ENCODE measurements around the gene PTPRT.

The PTPRT gene

DNA sequence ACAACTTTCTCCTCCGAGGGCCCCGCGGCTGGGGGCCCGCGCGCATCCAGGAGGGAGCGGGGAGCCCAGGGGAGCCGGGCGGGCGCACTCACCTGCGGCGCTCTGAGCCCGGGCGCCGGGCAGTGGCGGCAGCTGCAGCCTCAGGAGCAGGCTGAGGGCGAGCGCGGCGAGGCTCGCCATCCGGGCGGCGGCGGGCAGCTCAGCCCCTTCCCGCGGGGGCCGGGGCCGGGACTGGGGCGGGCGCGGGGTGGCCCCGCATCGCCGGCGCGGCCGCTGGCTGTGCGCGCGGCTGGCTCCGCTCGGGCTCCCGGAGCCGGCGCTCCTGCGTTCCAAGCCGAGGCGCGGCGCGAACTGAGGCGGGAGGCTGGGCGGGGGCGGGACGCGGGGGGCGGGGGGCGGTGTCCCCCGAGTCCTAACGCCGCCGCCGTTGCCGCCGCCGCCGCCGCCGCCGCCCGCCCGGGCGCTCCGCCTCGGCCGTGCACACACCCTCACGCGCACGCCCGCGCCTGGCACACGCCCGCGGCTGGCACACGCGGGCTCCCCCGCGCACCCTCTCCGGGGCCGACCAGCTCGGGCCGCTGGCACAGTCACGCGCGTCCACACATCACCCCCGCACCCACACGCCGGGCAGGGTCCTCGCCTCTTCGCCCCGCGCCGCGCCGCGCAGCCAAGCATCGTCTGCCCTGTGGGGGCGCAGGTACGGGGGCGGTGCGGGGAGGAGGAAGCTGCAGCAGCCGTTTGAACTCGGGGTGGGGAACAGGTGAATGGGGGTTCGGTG is at the start of gene PTPRT:
TSS of gene PTPRT (minus strand) at position 353 of the 778 bp plus-strand sequence. CDS start at position 180, 173 bp downstream.
- no peak for DNase-seq (ENCODE audit: low read depth)
- no peak for TF ChIP-seq MYC (IDR thresholded peaks at IDR 0.05; ENCODE audit: low read depth, low read length)
- TF ChIP-seq, protein P1, sequence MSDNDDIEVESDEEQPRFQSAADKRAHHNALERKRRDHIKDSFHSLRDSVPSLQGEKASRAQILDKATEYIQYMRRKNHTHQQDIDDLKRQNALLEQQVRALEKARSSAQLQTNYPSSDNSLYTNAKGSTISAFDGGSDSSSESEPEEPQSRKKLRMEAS (IDR thresholded peaks at IDR 0.05; ENCODE audit: low read depth, low read length) = no peak
- no peak for TF ChIP-seq POLR2A (IDR thresholded peaks at IDR 0.05; ENCODE audit: extremely low read depth, insufficient read length)
- TF ChIP-seq, protein P2, sequence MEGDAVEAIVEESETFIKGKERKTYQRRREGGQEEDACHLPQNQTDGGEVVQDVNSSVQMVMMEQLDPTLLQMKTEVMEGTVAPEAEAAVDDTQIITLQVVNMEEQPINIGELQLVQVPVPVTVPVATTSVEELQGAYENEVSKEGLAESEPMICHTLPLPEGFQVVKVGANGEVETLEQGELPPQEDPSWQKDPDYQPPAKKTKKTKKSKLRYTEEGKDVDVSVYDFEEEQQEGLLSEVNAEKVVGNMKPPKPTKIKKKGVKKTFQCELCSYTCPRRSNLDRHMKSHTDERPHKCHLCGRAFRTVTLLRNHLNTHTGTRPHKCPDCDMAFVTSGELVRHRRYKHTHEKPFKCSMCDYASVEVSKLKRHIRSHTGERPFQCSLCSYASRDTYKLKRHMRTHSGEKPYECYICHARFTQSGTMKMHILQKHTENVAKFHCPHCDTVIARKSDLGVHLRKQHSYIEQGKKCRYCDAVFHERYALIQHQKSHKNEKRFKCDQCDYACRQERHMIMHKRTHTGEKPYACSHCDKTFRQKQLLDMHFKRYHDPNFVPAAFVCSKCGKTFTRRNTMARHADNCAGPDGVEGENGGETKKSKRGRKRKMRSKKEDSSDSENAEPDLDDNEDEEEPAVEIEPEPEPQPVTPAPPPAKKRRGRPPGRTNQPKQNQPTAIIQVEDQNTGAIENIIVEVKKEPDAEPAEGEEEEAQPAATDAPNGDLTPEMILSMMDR (IDR thresholded peaks at IDR 0.05; ENCODE audit: low read depth, low read length) = no peak
- no peak within 1 kb of the TSS for H3K4me3 ChIP-seq (ENCODE audit: low read depth, low read length)

DNA sequence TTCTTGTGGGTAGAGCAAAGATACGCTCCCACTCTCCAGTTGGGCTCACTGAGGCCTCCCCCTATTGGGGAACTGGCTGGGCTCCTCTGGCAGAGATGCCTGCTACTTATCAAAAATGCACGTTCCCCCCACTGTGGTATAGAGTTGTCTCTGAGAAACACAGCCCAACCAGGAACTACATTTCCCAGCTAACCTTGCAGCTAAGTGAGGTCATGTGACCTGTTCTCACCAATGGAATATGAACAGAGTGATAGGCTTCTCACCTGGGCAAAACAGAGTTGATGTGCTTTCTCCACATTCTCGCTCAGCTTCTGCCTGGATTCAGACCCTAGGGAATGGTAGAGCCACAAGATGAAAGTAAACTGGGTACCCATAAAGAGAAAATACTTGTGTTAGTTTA is 49.1 kb upstream of the PTPRT start:
- H3K4me3 ChIP-seq (ENCODE audit: low read depth, low read length) = no peak overlapping the region
- no peak for DNase-seq (ENCODE audit: low read depth)
- TF ChIP-seq, protein P1 (IDR thresholded peaks at IDR 0.05; ENCODE audit: low read depth, low read length) = no peak
- no peak for TF ChIP-seq MYC (IDR thresholded peaks at IDR 0.05; ENCODE audit: low read depth, low read length)
- TF ChIP-seq, protein P2 (IDR thresholded peaks at IDR 0.05; ENCODE audit: low read depth, low read length) = no peak
- no peak for TF ChIP-seq POLR2A (IDR thresholded peaks at IDR 0.05; ENCODE audit: extremely low read depth, insufficient read length)

DNA sequence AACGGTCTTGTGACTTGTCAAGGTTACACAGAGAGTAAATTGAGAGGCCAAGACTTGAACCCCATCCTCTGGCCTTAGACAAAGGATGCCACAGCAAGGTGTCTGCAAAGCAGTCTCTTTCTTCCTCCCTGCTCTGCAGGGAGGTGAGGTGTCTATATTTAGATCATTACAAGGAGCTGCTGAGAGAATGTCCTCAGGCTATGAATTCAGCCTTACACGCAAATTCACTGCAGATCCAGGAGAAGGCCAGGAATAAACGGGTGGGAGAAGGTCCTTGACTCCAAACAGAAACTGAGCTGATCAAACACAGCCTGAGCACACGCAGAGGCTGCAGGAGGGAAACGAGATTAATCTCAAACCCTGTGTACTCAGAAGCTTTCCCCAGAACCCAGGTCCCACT is 48.6 kb upstream of the PTPRT start:
- TF ChIP-seq, protein P1 (IDR thresholded peaks at IDR 0.05; ENCODE audit: low read depth, low read length) = no peak
- TF ChIP-seq, protein P2 (IDR thresholded peaks at IDR 0.05; ENCODE audit: low read depth, low read length) = no peak
- no peak for TF ChIP-seq MYC (IDR thresholded peaks at IDR 0.05; ENCODE audit: low read depth, low read length)
- TF ChIP-seq POLR2A (IDR thresholded peaks at IDR 0.05; ENCODE audit: extremely low read depth, insufficient read length) = no peak
- no peak for DNase-seq (ENCODE audit: low read depth)
- no peak overlapping the region for H3K4me3 ChIP-seq (ENCODE audit: low read depth, low read length)

DNA sequence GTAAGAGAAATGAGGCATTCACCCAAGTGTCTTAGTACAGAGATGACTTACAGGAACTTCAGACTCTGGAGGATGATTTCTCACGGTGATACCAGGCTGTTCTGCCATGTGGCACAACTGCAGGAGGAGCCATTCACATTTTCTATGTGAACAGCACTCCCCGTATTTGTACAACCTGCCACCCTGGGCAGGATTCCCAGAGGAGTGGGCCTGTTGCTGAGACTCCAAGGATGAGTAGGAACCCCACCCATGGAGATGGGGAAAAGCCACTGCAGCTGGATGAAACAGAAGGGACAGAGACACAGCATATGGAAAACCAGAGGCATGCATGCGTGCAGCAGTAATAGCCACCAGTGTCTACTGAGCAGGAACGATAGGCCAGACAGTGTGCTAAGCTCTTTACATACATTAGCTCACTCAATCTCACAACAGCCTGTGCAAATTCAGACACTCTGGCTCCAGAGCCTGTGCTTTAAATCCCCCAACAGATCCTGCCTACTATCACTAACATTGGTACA is 48.0 kb upstream of the PTPRT start:
- no peak for DNase-seq (ENCODE audit: low read depth)
- no peak for TF ChIP-seq MYC (IDR thresholded peaks at IDR 0.05; ENCODE audit: low read depth, low read length)
- no peak for TF ChIP-seq POLR2A (IDR thresholded peaks at IDR 0.05; ENCODE audit: extremely low read depth, insufficient read length)
- TF ChIP-seq, protein P1 (IDR thresholded peaks at IDR 0.05; ENCODE audit: low read depth, low read length) = no peak
- TF ChIP-seq, protein P2 (IDR thresholded peaks at IDR 0.05; ENCODE audit: low read depth, low read length) = no peak
- no peak overlapping the region for H3K4me3 ChIP-seq (ENCODE audit: low read depth, low read length)

DNA sequence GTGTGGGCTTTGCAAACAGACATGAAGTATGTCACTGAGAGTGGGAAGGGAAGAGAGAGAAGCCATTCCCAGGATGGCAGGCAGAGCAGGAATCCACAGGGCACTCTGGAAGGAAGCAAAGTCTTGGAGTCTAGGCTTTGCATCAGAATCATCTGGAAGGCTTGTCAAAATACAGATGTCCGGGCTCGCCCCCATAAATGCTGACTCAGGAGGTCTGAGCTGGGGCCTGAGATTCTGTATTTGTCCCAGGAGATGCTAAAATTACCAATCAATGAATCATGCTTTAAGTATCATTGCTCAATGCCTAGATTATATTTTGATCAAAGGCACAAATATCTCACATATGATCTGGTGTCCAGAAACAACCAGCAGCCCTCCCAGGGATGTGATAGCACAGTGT is 46.3 kb upstream of the PTPRT start:
- no peak for DNase-seq (ENCODE audit: low read depth)
- no peak for TF ChIP-seq MYC (IDR thresholded peaks at IDR 0.05; ENCODE audit: low read depth, low read length)
- TF ChIP-seq, protein P2 (IDR thresholded peaks at IDR 0.05; ENCODE audit: low read depth, low read length) = no peak
- TF ChIP-seq POLR2A (IDR thresholded peaks at IDR 0.05; ENCODE audit: extremely low read depth, insufficient read length) = no peak
- TF ChIP-seq, protein P1 (IDR thresholded peaks at IDR 0.05; ENCODE audit: low read depth, low read length) = no peak
- no peak overlapping the region for H3K4me3 ChIP-seq (ENCODE audit: low read depth, low read length)

Data from NB4 (cell line).